A549 treated with dexamethasone at 1 μM for 4 hours (cell line): ENCODE results near the gene FUS. TPM values are rescaled to one million over a fixed set of nuclear protein-coding genes. Genes with fewer than 3 reads are reported as not detected.

Experiments
- total RNA-seq: library from RNA; stranded (reverse); fragments of 200-300 nt; extraction: Qiagen RNA extraction; gene quantifications from 5 replicates; pipeline ENCODE4 v1.2.3, GENCODE V29; 2022

The FUS gene
- total RNA-seq: 541 to 618 TPM (median 565 TPM) in 5 replicates

DNA sequence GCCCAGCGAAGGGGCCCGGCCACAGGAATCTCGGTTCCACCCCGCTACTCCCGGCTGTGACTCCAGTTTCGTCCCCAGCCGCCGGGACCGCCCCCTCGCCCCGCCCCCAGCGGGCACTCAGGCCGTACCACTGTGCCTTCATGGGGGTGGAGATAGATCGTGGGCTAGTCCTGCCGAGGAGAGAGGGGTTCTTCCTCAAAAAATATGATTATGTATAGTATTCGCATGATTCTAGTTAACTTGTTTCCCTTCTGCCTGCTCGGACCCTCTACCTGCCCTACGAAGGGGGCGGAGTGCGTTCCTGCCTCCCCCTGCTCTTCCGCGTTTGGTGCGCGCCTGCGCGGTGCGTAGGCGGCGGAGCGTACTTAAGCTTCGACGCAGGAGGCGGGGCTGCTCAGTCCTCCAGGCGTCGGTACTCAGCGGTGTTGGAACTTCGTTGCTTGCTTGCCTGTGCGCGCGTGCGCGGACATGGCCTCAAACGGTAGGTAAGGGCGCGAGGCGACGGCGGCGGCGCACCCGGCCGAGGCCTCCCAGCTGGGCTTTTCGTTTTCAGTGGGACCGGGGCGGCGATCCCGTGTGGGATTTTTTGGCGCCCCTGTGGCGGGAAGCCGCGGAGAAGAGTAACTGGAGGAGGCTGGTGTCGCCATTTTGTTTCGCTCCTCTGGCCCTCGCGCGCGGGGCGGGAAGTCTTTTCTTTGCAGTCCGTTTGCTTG is at the start of gene FUS:
Gene FUS, plus strand, starts transcription at position 393 of the 713 bp plus-strand sequence. Its CDS starts 76 bp downstream, at position 469.

DNA sequence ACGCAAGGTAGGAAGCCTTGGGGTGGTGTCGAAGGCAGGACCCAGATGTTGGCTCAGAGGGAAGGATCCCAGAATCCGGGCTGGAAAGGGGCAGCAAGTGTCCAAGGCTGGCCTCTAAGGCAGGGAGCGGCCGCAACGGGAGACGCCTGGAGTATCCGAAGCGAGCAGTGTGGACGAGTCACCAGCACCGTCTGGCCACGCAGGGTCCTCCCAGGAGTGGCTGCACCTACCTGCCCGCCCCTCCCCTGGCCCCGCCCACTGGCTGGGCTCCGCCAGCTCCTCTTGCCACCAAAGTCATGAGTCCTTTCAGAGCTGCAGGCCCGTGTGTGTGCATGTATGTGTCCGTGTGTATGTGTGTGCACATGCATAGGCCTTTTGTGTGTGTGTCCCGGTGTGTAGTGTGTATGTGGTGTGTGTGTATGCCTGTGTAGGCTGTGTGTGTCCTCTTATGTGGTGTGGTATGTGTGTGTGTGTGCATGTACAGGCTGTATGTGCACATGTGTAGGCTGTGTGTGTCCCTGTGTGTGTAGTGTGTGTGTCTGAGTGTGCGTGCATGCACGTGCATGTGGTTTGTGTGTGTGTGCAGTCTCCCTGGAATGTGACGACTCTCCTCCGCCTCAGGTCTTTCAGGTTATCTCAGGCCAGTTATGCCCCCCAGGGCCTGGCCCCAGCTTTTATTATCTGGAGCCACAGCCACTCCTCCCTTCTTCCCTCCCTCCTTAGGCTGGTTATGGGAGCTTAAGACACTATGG is 44.2 kb upstream of the FUS start, which contains the start of gene PRSS8:
Gene PRSS8, minus strand, starts transcription at position 193 of the 752 bp plus-strand sequence. CDS start 229 bp downstream, outside the sequence.

DNA sequence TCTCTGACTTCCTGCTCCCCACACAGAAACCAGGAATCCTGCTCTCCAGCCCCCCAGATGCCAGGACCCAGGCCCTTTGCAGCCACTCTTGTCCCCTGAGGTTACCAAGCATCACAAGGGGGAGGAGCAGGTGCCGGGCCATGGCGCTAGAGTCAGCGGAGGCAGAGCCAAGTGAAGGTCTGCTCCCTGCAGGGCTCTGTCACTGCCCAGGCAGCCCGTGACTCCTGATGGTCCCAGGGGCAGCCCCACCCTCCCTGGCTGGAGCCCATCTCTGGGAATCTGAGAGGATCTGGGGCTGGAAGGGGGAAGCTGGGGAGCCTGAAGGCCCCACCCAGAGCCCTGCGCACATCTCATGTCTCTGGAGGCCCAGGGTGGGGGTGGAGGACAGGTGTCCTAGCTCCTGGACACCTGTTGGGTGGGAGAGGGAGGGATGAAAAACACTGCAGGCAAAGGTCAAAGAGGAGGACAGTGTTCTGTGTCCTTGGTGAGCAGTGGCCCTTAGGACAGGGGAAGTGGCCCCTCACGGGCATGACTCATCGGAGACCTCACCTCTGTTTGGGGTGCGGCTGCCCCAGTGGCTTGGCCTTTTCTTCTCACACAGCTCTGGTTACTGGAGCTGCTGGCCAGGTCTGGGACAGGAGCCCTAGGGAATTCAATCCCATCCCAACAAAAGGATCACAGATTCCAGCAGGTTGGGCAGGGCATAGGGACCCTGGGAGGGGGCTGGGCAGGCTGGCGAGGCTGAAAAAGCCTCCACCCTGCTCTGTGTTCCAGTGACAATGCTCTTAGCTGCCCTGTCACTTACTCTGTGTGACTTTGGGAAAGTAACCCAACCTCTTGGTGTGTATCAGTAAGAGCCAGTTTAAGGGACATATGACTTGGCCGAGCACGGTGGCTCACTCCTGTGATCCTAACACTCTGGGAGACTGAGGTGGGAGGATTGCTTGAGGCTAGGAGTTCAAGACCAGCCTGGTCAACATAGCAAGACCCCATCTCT is 29.7 kb upstream of the FUS start, which contains the start of gene PRSS36:
Gene PRSS36, minus strand, starts transcription at position 173 of the 997 bp plus-strand sequence. Its CDS starts 31 bp downstream, at position 142.

DNA sequence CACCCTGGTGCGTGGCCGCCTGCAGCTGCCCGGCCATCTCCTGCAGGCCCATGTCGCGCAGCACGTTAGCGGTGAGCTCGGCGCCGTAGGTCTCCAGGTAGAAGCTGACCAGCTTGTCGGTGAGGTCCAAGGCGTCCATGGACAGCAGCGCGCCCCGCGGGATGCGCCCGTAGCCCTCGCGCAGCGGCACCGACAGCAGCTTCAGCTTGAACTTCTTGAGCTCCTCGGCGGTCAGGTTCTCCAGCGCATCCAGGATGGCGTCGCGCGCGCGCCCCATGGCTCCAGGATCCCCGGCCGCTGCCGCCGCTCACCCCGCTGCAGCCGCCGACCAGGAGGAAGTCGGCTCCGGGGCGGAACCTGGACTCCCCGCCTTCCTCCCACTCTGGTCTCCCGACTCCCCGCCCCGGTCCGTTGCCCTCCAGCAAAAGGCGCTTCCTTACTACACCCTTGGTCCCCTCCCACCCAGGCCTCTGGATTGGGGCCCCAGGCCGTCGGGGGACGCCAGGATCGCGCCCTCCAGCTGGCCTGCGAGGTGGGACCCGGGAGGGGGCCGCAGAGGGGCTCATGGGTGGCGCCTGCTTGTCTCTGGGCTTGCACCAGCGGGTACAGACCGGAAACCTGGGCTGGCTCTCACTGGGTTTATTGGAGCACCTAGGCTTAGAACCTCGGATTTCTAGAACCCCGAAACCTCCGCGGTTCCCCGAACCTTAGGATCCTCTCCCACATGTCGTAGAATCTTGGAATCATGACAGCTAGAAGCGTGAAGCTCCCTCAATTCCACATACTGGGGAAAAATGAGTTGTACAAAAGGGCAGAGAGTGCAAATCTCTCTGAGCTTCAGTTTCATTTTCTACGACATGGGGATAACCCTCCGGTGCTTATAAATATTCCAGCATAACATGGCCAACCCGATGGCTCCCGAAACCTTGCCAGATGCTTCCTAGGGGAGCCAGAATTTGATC is 22.8 kb downstream of the FUS start, which contains the start of gene PYCARD:
Gene PYCARD, minus strand, starts transcription at position 347 of the 962 bp plus-strand sequence. Its CDS starts 70 bp downstream, at position 277.

DNA sequence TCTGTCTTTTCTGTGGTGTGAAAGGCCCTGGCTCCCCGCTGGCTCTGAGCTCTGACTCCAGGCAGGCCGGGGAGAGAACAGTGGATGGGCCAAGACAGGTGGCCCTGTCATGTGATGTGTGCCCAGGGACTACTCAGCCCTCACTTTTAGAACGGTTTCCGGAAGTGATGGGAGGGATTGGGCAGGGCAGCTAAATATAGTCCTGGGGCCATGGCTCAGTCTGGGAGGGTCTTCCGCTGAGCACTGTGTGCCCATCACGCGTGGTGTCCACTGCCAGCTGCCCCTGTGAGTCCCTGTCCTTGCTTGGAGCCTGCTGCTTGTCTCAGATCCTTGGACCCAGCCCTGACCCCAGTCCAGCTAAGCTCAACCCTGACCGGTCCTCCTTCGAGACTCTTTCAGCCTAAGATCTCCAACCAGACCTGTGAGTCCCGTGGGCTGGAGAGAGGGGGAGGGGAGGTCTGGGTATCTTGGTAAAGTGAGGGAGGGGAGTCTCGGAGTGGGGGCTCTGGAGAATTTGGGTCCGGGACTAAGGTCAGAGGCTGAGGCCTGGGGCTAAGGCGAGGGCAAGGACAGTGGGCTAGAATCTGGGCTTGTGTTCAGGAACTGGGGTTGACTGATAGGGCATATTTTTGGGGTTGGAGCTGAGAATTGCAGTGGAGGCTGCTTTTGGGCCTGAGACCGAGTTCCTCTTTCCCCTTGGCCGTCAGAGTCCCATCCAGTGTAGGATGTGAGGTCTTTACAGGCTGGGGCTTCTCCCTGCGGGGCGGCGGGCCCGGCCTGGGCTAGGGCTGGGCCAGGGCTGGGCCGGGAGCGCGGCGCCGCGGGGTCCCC is 34.2 kb downstream of the FUS start, which contains the start of gene TRIM72:
Gene TRIM72, plus strand, starts transcription at position 243 of the 831 bp plus-strand sequence. CDS start 620 bp downstream, outside the sequence.

GRCh38 chr16:31216422-31217135 is 36.6 kb downstream of the FUS start, which contains the start of gene PYDC1:
PYDC1 (minus strand) TSS chr16:31217135; CDS start chr16:31217028, 107 bp downstream.

Other genes starting within 250 kb of the FUS start
- gene ORAI3, start 231.1 kb upstream of the FUS start, total RNA-seq: 9.4 to 14.4 TPM (median 11.0 TPM) in 5 replicates
- 13.3 to 22.5 TPM (median 20.3 TPM) in 5 replicates for gene SETD1A, start 222.4 kb upstream of the FUS start, total RNA-seq
- 11.5 to 17.6 TPM (median 14.2 TPM) in 5 replicates for gene HSD3B7, start 194.9 kb upstream of the FUS start, total RNA-seq
- 1.6 to 2.4 TPM (median 1.9 TPM) in 5 replicates for gene STX1B, start 169.5 kb upstream of the FUS start, total RNA-seq
- 55.0 to 65.3 TPM (median 57.5 TPM) in 5 replicates for gene STX4, start 146.6 kb upstream of the FUS start, total RNA-seq
- 10.8 to 18.9 TPM (median 14.7 TPM) in 5 replicates for gene ZNF668, start 105.9 kb upstream of the FUS start, total RNA-seq
- gene ZNF646, start 105.7 kb upstream of the FUS start, total RNA-seq: 6.0 to 12.2 TPM (median 10.6 TPM) in 5 replicates
- gene PRSS53, start 91.2 kb upstream of the FUS start, total RNA-seq: 0.64 to 2.0 TPM (median 1.1 TPM) in 5 replicates
- gene VKORC1, start 85.3 kb upstream of the FUS start, total RNA-seq: 101 to 130 TPM (median 125 TPM) in 5 replicates
- gene BCKDK, start 71.8 kb upstream of the FUS start, total RNA-seq: 39.2 to 58.5 TPM (median 52.3 TPM) in 5 replicates
- 41.5 to 51.5 TPM (median 50.7 TPM) in 5 replicates for gene KAT8, start 62.5 kb upstream of the FUS start, total RNA-seq
- 0.82 to 1.8 TPM (median 1.3 TPM) in 5 replicates for gene PRSS8, start 44.4 kb upstream of the FUS start, total RNA-seq
- gene PRSS36, start 30.1 kb upstream of the FUS start, total RNA-seq: 0.62 to 1.4 TPM (median 0.99 TPM) in 5 replicates
- 26.3 to 36.4 TPM (median 31.3 TPM) in 5 replicates for gene PYCARD, start 22.6 kb downstream of the FUS start, total RNA-seq
- 0.01 to 0.06 TPM (median 0.03 TPM) in 5 replicates for gene TRIM72, start 34.0 kb downstream of the FUS start, total RNA-seq
- not detected in 5 replicates for gene PYDC1, start 37.0 kb downstream of the FUS start, total RNA-seq
- 1.2 to 1.8 TPM (median 1.8 TPM) in 5 replicates for gene ITGAM, start 79.8 kb downstream of the FUS start, total RNA-seq
- gene ITGAX, start 175.0 kb downstream of the FUS start, total RNA-seq: 0.76 to 1.8 TPM (median 1.0 TPM) in 5 replicates
- gene ITGAD, start 213.2 kb downstream of the FUS start, total RNA-seq: 0.02 to 0.10 TPM (median 0.05 TPM) in 4 of 5 replicates, not detected in the other
- gene COX6A2, start 248.2 kb downstream of the FUS start, total RNA-seq: not detected in 5 replicates